Astrocyte (in vitro differentiated cells and primary cell): ENCODE measurements around the gene PPP2R2B. TPM values are rescaled to one million over a fixed set of nuclear protein-coding genes. Genes with fewer than 3 reads are reported as not detected.

Experiments
- DNase-seq: peaks from one replicate; pipeline ENCODE4 v3.0.0-alpha.2; 2010; ENCODE audit warnings: low read depth
- FAIRE-seq: peaks from 2 replicates; lab custom pipeline; 2011; peaks lifted over from hg19 to GRCh38; lab: Jason Lieb, UNC
- H2AFZ ChIP-seq: 2 replicates; pipeline ENCODE4 v1.6.0; 2012; ENCODE audit warnings: low read depth, low read length, inconsistent platforms
- H3K27ac ChIP-seq: 2 replicates; pipeline ENCODE4 v1.5.1; 2011; ENCODE audit warnings: low read depth, low read length, inconsistent platforms
- H3K27me3 ChIP-seq: 2 replicates; pipeline ENCODE4 v1.6.0; 2011; ENCODE audit warnings: low read length, inconsistent platforms; ENCODE audit not compliant: insufficient read depth
- H3K36me3 ChIP-seq: 2 replicates; pipeline ENCODE4 v1.5.1; 2011; ENCODE audit warnings: low read length, inconsistent platforms; ENCODE audit not compliant: insufficient read depth
- H3K4me1 ChIP-seq: 2 replicates; pipeline ENCODE4 v1.5.1; 2011; ENCODE audit warnings: low read length, inconsistent platforms; ENCODE audit not compliant: insufficient read depth
- H3K4me2 ChIP-seq: 2 replicates; pipeline ENCODE4 v1.6.0; 2012; ENCODE audit warnings: low read length, inconsistent platforms
- H3K4me3 ChIP-seq: 2 replicates; pipeline ENCODE4 v1.5.1; 2011; ENCODE audit warnings: low read depth, mild to moderate bottlenecking, low read length, inconsistent platforms; ENCODE audit not compliant: insufficient read depth
- H3K79me2 ChIP-seq: 2 replicates; pipeline ENCODE4 v1.6.0; 2012; ENCODE audit warnings: mild to moderate bottlenecking, low read length, inconsistent platforms; ENCODE audit not compliant: insufficient read depth
- H3K9ac ChIP-seq: 2 replicates; pipeline ENCODE4 v1.6.0; 2012; ENCODE audit warnings: mild to moderate bottlenecking, low read length, inconsistent platforms
- H3K9me3 ChIP-seq: 2 replicates; pipeline ENCODE4 v1.5.1; 2012; ENCODE audit warnings: low read depth, mild to moderate bottlenecking, low read length, inconsistent platforms; ENCODE audit not compliant: insufficient read depth
- H4K20me1 ChIP-seq: 2 replicates; pipeline ENCODE4 v1.6.0; 2012; ENCODE audit warnings: low read length, inconsistent platforms; ENCODE audit not compliant: insufficient read depth
- H3K27ac Mint-ChIP-seq: one replicate; pipeline ENCODE4 v1.8.0; 2021; ENCODE audit warnings: mild to moderate bottlenecking, mixed read lengths; ENCODE audit not compliant: unreplicated experiment
- H3K27me3 Mint-ChIP-seq: one replicate; pipeline ENCODE4 v1.8.0; 2021; ENCODE audit warnings: low read depth, mixed read lengths; ENCODE audit not compliant: unreplicated experiment
- H3K36me3 Mint-ChIP-seq: one replicate; pipeline ENCODE4 v1.8.0; 2021; ENCODE audit warnings: low read depth, mixed read lengths; ENCODE audit not compliant: unreplicated experiment
- H3K4me1 Mint-ChIP-seq: one replicate; pipeline ENCODE4 v1.8.0; 2021; ENCODE audit warnings: low read depth, mixed read lengths; ENCODE audit not compliant: unreplicated experiment
- H3K4me3 Mint-ChIP-seq: one replicate; pipeline ENCODE4 v1.8.0; 2021; ENCODE audit warnings: mild to moderate bottlenecking, moderate library complexity, mixed read lengths; ENCODE audit not compliant: unreplicated experiment
- H3K9me3 Mint-ChIP-seq: one replicate; pipeline ENCODE4 v1.8.0; 2021; ENCODE audit warnings: mild to moderate bottlenecking, mixed read lengths; ENCODE audit not compliant: unreplicated experiment
- CTCF ChIP-seq: IDR thresholded peaks from 2 replicates; pipeline ENCODE4 v1.5.1; 2011; ENCODE audit warnings: low read depth, mild to moderate bottlenecking, inconsistent platforms, low read length, moderate library complexity; ENCODE audit not compliant: insufficient read depth
- EZH2 ChIP-seq: IDR thresholded peaks from 2 replicates; pipeline ENCODE4 v1.6.1; 2012; ENCODE audit warnings: mild to moderate bottlenecking, low read length, inconsistent platforms; ENCODE audit not compliant: insufficient read depth
- total RNA-seq: library from RNA; stranded (reverse); gene quantifications from 2 replicates; pipeline ENCODE4 v1.2.1, GENCODE V29; 2021

Gene PPP2R2B
- total RNA-seq, 1 donor from 2014 or later, result 5.2 TPM

- no peak overlapping the region for H2AFZ ChIP-seq
- TF ChIP-seq EZH2 (no peak), CTCF (no peak)
- no peak overlapping the region for H3K9ac ChIP-seq
- H3K79me2 ChIP-seq, result no peaks in the 10 kb centered on the region
- no peaks in the 10 kb centered on the region for H3K27me3 ChIP-seq
- H3K4me1 Mint-ChIP-seq, result peaks cover 4% of the 10 kb centered on the region
- H3K36me3 Mint-ChIP-seq, result no peaks in the 10 kb centered on the region
- no peaks in the 10 kb centered on the region for H4K20me1 ChIP-seq
- H3K4me3 ChIP-seq, result no peak overlapping the region
- H3K27ac ChIP-seq, result no peak overlapping the region
- no peak for FAIRE-seq
- peaks cover under 1% of the 10 kb centered on the region for H3K4me1 ChIP-seq
- DNase-seq, result peak; percentile 62
- H3K4me2 ChIP-seq, result no peak overlapping the region
- H3K27ac Mint-ChIP-seq, result no peak overlapping the region
- H3K36me3 ChIP-seq, result no peaks in the 10 kb centered on the region
- H3K9me3 ChIP-seq, result no peaks in the 10 kb centered on the region
- H3K9me3 Mint-ChIP-seq, result no peaks in the 10 kb centered on the region
- H3K4me3 Mint-ChIP-seq, result no peak overlapping the region
- no peaks in the 10 kb centered on the region for H3K27me3 Mint-ChIP-seq
Measured at GRCh38 chr5:146716636-146717035, 161.9 kb downstream of the PPP2R2B start.

- Histone ChIP-seq H3K36me3 (no peaks in the 10 kb centered on the region), H3K27ac (no peak overlapping the region), H3K9ac (no peak overlapping the region), H3K4me3 (no peak overlapping the region), H3K79me2 (no peaks in the 10 kb centered on the region), H4K20me1 (no peaks in the 10 kb centered on the region), H3K4me2 (no peak overlapping the region), H3K27me3 (no peaks in the 10 kb centered on the region), H3K9me3 (no peaks in the 10 kb centered on the region), H2AFZ (no peak overlapping the region), H3K4me1 (no peaks in the 10 kb centered on the region)
- TF ChIP-seq CTCF (no peak), EZH2 (no peak)
- Mint-ChIP-seq H3K4me3 (no peak overlapping the region), H3K9me3 (peaks cover 4% of the 10 kb centered on the region), H3K36me3 (no peaks in the 10 kb centered on the region), H3K27ac (no peak overlapping the region), H3K27me3 (no peaks in the 10 kb centered on the region), H3K4me1 (no peaks in the 10 kb centered on the region)
- FAIRE-seq, result no peak
- no peak for DNase-seq
Measured at GRCh38 chr5:146710348-146710747, 168.2 kb downstream of the PPP2R2B start.

GRCh38 chr5:146707316-146707715 is 171.2 kb downstream of the PPP2R2B start:
- Mint-ChIP-seq H3K4me3 (no peak overlapping the region), H3K9me3 (peaks cover 4% of the 10 kb centered on the region), H3K27ac (no peak overlapping the region), H3K27me3 (no peaks in the 10 kb centered on the region), H3K36me3 (no peaks in the 10 kb centered on the region), H3K4me1 (peaks cover 3% of the 10 kb centered on the region)
- no peaks in the 10 kb centered on the region for H3K79me2 ChIP-seq
- H2AFZ ChIP-seq, result no peak overlapping the region
- H3K9ac ChIP-seq, result no peak overlapping the region
- H3K4me2 ChIP-seq, result no peak overlapping the region
- H3K4me1 ChIP-seq, result no peaks in the 10 kb centered on the region
- no peaks in the 10 kb centered on the region for H3K27me3 ChIP-seq
- DNase-seq (no peak), FAIRE-seq (no peak)
- no peak overlapping the region for H3K4me3 ChIP-seq
- TF ChIP-seq EZH2, result no peak
- TF ChIP-seq CTCF, result no peak
- no peak overlapping the region for H3K27ac ChIP-seq
- no peaks in the 10 kb centered on the region for H3K9me3 ChIP-seq
- no peaks in the 10 kb centered on the region for H3K36me3 ChIP-seq
- H4K20me1 ChIP-seq, result no peaks in the 10 kb centered on the region
